SJCRH30 (cell line): ENCODE measurements around the gene CCDC138. TPM values are rescaled to one million over a fixed set of nuclear protein-coding genes. Genes with fewer than 3 reads are reported as not detected.

Experiments used
- DNase-seq, 2 experiments: peaks; one replicate each; pipeline ENCODE4 v3.0.0-alpha.2; 2015 to 2020
- H3K27ac ChIP-seq: fragments of 250-450 bp; sonication (Bioruptor Pico); 2 replicates; pipeline ENCODE4 v1.5.1; 2020; ENCODE audit warnings: mild to moderate bottlenecking, moderate library complexity
- H3K27me3 ChIP-seq: fragments of 250-450 bp; sonication (Bioruptor Pico); 2 replicates; pipeline ENCODE4 v1.5.1; 2020; ENCODE audit warnings: mild to moderate bottlenecking, moderate library complexity
- H3K36me3 ChIP-seq: fragments of 250-450 bp; sonication (Bioruptor Pico); 2 replicates; pipeline ENCODE4 v1.5.1; 2020; ENCODE audit warnings: mild to moderate bottlenecking, moderate library complexity
- H3K4me1 ChIP-seq: fragments of 250-450 bp; sonication (Bioruptor Pico); 2 replicates; pipeline ENCODE4 v1.5.1; 2020; ENCODE audit warnings: mild to moderate bottlenecking, moderate library complexity
- H3K4me3 ChIP-seq: fragments of 250-450 bp; sonication (Bioruptor Pico); 2 replicates; pipeline ENCODE4 v1.5.1; 2020; ENCODE audit warnings: mild to moderate bottlenecking, moderate library complexity
- H3K9me3 ChIP-seq: fragments of 250-450 bp; sonication (Bioruptor Pico); replicated peaks from 2 replicates; pipeline ENCODE4 v1.5.1; 2020; ENCODE audit warnings: mild to moderate bottlenecking, moderate library complexity
- total RNA-seq: library from RNA; depleted of rRNA; stranded (reverse); fragments of >200 nt; shearing (Covaris generic); gene quantifications from 2 replicates; pipeline ENCODE4 v1.2.3, GENCODE V29; 2014

Gene CCDC138
- total RNA-seq, 1 experiment from 2014 or later = 47.2 TPM

- H3K4me1 ChIP-seq = no peaks in the 10 kb centered on the region
- peaks cover 6% of the 10 kb centered on the region; the same call in 1 of the 2 replicates for H3K9me3 ChIP-seq
- no peak overlapping the region for H3K27ac ChIP-seq
- DNase-seq = no peak
- peaks cover 64% of the 10 kb centered on the region for H3K36me3 ChIP-seq
- no peaks in the 10 kb centered on the region for H3K27me3 ChIP-seq
- no peak overlapping the region for H3K4me3 ChIP-seq
Measured at GRCh38 chr2:108810993-108811957, 24.7 kb downstream of the CCDC138 start.

- Histone ChIP-seq H3K9me3 (peaks cover 6% of the 10 kb centered on the region; the same call in 1 of the 2 replicates), H3K27ac (no peak overlapping the region), H3K4me3 (no peak overlapping the region), H3K27me3 (no peaks in the 10 kb centered on the region), H3K4me1 (no peaks in the 10 kb centered on the region), H3K36me3 (peaks cover 64% of the 10 kb centered on the region)
- DNase-seq = no peak
Measured at GRCh38 chr2:108813732-108814131, 27.2 kb downstream of the CCDC138 start.

GRCh38 chr2:108820482-108820881, 33.9 kb downstream of the CCDC138 start:
- Histone ChIP-seq H3K9me3 (no peaks in the 10 kb centered on the region), H3K27me3 (no peaks in the 10 kb centered on the region), H3K36me3 (peaks cover 71% of the 10 kb centered on the region), H3K4me1 (no peaks in the 10 kb centered on the region), H3K4me3 (no peak overlapping the region), H3K27ac (no peak overlapping the region)
- no peak for DNase-seq

- H3K27ac ChIP-seq = no peak overlapping the region
- H3K36me3 ChIP-seq = peaks cover 64% of the 10 kb centered on the region
- no peak for DNase-seq
- no peaks in the 10 kb centered on the region for H3K4me1 ChIP-seq
- H3K9me3 ChIP-seq = no peaks in the 10 kb centered on the region
- H3K4me3 ChIP-seq = no peak overlapping the region
- no peaks in the 10 kb centered on the region for H3K27me3 ChIP-seq
Measured at GRCh38 chr2:108823286-108823685, 36.7 kb downstream of the CCDC138 start.

GRCh38 chr2:108824316-108825070, 37.9 kb downstream of the CCDC138 start:
- H3K36me3 ChIP-seq = peaks cover 52% of the 10 kb centered on the region
- H3K27ac ChIP-seq = no peak overlapping the region
- H3K9me3 ChIP-seq = no peaks in the 10 kb centered on the region
- no peak for DNase-seq
- no peak overlapping the region for H3K4me3 ChIP-seq
- no peaks in the 10 kb centered on the region for H3K27me3 ChIP-seq
- H3K4me1 ChIP-seq = no peaks in the 10 kb centered on the region

- Histone ChIP-seq H3K4me3 (no peak overlapping the region), H3K36me3 (peaks cover 44% of the 10 kb centered on the region), H3K27me3 (no peaks in the 10 kb centered on the region), H3K4me1 (no peaks in the 10 kb centered on the region), H3K9me3 (no peaks in the 10 kb centered on the region), H3K27ac (no peak overlapping the region)
- no peak for DNase-seq
Measured at GRCh38 chr2:108825254-108825653, 38.7 kb downstream of the CCDC138 start.

- Histone ChIP-seq H3K4me3 (no peak overlapping the region), H3K27ac (no peak overlapping the region), H3K36me3 (peaks cover 39% of the 10 kb centered on the region), H3K9me3 (no peaks in the 10 kb centered on the region), H3K4me1 (no peaks in the 10 kb centered on the region), H3K27me3 (no peaks in the 10 kb centered on the region)
- no peak for DNase-seq
Measured at GRCh38 chr2:108825736-108826135, 39.2 kb downstream of the CCDC138 start.

GRCh38 chr2:108829578-108830310, 43.2 kb downstream of the CCDC138 start:
- Histone ChIP-seq H3K4me1 (no peaks in the 10 kb centered on the region), H3K9me3 (no peaks in the 10 kb centered on the region), H3K36me3 (peaks cover 20% of the 10 kb centered on the region), H3K4me3 (no peak overlapping the region), H3K27me3 (no peaks in the 10 kb centered on the region), H3K27ac (no peak overlapping the region)
- DNase-seq = no peak

- no peaks in the 10 kb centered on the region for H3K4me1 ChIP-seq
- no peak overlapping the region for H3K27ac ChIP-seq
- H3K36me3 ChIP-seq = peaks cover 14% of the 10 kb centered on the region; the same call in 1 of the 2 replicates
- peaks cover 12% of the 10 kb centered on the region for H3K9me3 ChIP-seq
- DNase-seq = no peak
- H3K27me3 ChIP-seq = no peaks in the 10 kb centered on the region
- no peak overlapping the region for H3K4me3 ChIP-seq
Measured at GRCh38 chr2:108833219-108833618, 46.6 kb downstream of the CCDC138 start.

- no peak overlapping the region for H3K4me3 ChIP-seq
- peaks cover 12% of the 10 kb centered on the region for H3K9me3 ChIP-seq
- H3K4me1 ChIP-seq = no peaks in the 10 kb centered on the region
- H3K27ac ChIP-seq = no peak overlapping the region
- no peak for DNase-seq
- H3K36me3 ChIP-seq = peaks cover 23% of the 10 kb centered on the region; the same call in 1 of the 2 replicates
- no peaks in the 10 kb centered on the region for H3K27me3 ChIP-seq
Measured at GRCh38 chr2:108834620-108835019, 48.0 kb downstream of the CCDC138 start.

GRCh38 chr2:108835040-108835439, 48.5 kb downstream of the CCDC138 start:
- DNase-seq = no peak
- no peak overlapping the region for H3K4me3 ChIP-seq
- no peaks in the 10 kb centered on the region for H3K4me1 ChIP-seq
- peaks cover 23% of the 10 kb centered on the region; the same call in 1 of the 2 replicates for H3K36me3 ChIP-seq
- no peaks in the 10 kb centered on the region for H3K27me3 ChIP-seq
- H3K9me3 ChIP-seq = peaks cover 12% of the 10 kb centered on the region
- no peak overlapping the region for H3K27ac ChIP-seq

GRCh38 chr2:108837198-108837597, 50.6 kb downstream of the CCDC138 start:
- Histone ChIP-seq H3K9me3 (peaks cover 18% of the 10 kb centered on the region), H3K4me1 (no peaks in the 10 kb centered on the region), H3K27me3 (no peaks in the 10 kb centered on the region), H3K4me3 (no peak overlapping the region), H3K27ac (no peak overlapping the region), H3K36me3 (peaks cover 39% of the 10 kb centered on the region)
- DNase-seq = no peak

GRCh38 chr2:108841506-108841905, 54.9 kb downstream of the CCDC138 start:
- Histone ChIP-seq H3K4me3 (no peak overlapping the region), H3K4me1 (no peaks in the 10 kb centered on the region), H3K27ac (no peak overlapping the region), H3K9me3 (peaks cover 13% of the 10 kb centered on the region), H3K36me3 (peaks cover 36% of the 10 kb centered on the region), H3K27me3 (no peaks in the 10 kb centered on the region)
- no peak for DNase-seq

GRCh38 chr2:108845923-108846322, 59.4 kb downstream of the CCDC138 start:
- Histone ChIP-seq H3K27ac (no peak overlapping the region), H3K9me3 (peaks cover 6% of the 10 kb centered on the region; the same call in 1 of the 2 replicates), H3K4me3 (no peak overlapping the region), H3K4me1 (no peaks in the 10 kb centered on the region), H3K27me3 (no peaks in the 10 kb centered on the region), H3K36me3 (peaks cover 39% of the 10 kb centered on the region)
- no peak for DNase-seq
